Measurements from ENCODE around the gene DPF3.
"Not testable (repeated sequence)": the region's sequence is repeated elsewhere in the genome, so short reads cannot be mapped to it uniquely, and the experiment has no call there.

DPF3 gene

GRCh38 chr14:72774894-72775620 is 118.8 kb downstream of the DPF3 start:
- no peak for DNase-seq (ENCODE audit: low read depth in 2 of 2)

- no peak for DNase-seq (ENCODE audit: low read depth in 2 of 2)
Measured at GRCh38 chr14:72774141-72774540, 119.8 kb downstream of the DPF3 start.

- no peak for DNase-seq (ENCODE audit: low read depth in 2 of 2)
Measured at GRCh38 chr14:72771561-72771960, 122.3 kb downstream of the DPF3 start.

GRCh38 chr14:72766296-72766695 is 127.6 kb downstream of the DPF3 start:
- no peak for DNase-seq (ENCODE audit: low read depth in 2 of 2)

DNA sequence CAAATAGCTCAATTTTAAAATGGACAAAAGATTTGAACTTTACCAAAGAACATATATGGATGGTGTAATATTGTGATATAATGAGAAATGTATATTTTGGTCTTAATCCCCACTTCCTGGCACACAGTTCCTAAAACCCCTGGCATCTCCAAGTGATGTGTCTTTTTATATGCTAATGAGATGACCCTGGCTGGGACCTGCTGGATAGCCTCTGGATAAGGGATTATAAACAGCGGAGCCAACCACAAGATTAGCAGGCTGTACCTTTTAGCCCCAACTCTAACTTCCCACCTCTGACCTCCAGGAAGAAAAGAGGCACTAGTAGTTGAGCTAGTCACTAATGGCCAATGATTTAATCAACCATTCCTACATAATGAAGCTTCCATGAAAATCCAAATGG is 130.0 kb downstream of the DPF3 start:
- no peak for DNase-seq (ENCODE audit: low read depth in 2 of 2)

GRCh38 chr14:72759670-72760069 is 134.2 kb downstream of the DPF3 start:
- DNase-seq (ENCODE audit: low read depth in 2 of 2), result no peak

GRCh38 chr14:72758993-72759392 is 134.9 kb downstream of the DPF3 start:
- DNase-seq (ENCODE audit: low read depth in 2 of 2), result no peak

DNA sequence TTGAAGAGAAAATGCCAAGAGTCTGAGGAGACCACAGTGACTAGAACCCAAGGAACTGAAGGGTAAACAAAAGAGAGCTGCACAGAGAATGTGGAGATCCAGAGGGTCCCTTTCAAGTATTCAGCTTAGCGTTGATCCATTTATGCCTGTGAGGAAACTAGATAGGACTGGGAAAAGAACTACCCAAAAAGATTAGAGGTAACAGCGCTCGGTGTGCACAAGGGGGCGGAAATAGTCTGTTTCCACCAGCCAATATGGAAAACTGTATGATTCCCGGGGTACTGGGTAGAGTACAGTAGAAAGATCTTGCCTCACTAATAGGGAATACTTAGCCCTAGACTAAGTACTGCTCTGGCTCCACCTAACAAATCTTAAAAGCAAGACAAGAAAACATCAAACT is 135.5 kb downstream of the DPF3 start:
- DNase-seq (ENCODE audit: low read depth in 2 of 2), result no peak

DNA sequence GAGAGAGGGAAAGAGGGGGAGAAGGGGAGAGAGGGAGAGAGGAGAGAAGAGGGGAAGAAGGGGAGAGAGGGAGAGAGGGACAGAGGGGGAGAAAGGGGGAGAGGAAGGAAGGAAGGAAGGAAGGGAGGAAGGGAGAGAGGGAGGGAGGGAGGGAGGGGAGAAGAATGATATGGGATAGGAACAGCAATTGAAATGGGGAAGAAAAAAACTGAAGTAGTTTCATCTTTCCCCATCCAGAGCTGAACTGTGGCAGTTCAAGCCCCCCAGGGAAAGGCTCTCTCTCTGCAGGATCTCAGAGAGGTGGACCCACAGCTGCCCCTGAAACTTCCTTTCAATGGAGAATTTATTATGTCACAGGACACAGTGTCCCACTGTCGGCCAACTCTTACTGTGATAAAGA is 136.9 kb downstream of the DPF3 start:
- DNase-seq (ENCODE audit: low read depth in 2 of 2), result no peak

- DNase-seq (ENCODE audit: low read depth in 2 of 2), result no peak
Measured at GRCh38 chr14:72755766-72756165, 138.1 kb downstream of the DPF3 start.

GRCh38 chr14:72754949-72755348 is 139.0 kb downstream of the DPF3 start:
- DNase-seq (ENCODE audit: low read depth in 2 of 2), result no peak

- no peak for DNase-seq (ENCODE audit: low read depth in 2 of 2)
Measured at GRCh38 chr14:72753879-72754400, 140.0 kb downstream of the DPF3 start.

GRCh38 chr14:72753044-72753710 is 140.7 kb downstream of the DPF3 start:
- no peak for DNase-seq (ENCODE audit: low read depth in 2 of 2)

GRCh38 chr14:72752034-72752412 is 141.9 kb downstream of the DPF3 start:
- no peak for DNase-seq (ENCODE audit: low read depth in 2 of 2)

DNA sequence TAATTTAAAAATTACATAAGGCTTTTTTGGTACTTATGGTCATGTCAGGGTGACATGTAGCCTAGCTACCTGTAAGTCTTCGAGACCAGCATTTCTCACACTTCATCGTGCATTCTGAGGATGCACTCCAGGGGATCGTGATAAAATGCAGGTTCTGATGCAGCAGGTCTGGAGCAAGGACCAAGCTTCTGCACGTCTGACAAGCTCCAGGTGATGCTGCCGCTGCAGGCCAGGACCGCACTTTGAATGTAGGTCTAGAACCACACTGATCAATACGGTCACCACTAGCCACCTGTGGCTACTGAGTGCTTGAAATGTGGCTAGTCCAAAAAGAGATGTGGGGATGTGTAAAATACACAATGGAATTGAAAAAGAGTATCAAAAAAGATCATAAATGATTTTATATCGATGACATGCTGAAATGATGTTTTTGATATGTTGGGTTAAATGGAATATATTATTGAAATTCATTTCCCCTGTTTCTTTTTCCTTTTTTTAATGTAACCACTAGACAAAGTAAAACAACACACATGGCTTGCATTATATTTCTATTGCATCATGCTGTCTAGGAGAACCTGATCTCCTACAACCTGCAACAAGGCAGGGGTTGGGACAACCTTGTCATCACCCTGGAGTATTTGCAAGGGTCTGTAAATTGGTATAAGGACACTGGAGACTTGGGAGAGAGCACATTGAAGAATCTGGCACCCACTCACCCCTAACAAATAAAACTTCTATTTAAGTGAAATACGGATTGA is 142.4 kb downstream of the DPF3 start:
- DNase-seq (ENCODE audit: low read depth in 2 of 2), result no peak

DNA sequence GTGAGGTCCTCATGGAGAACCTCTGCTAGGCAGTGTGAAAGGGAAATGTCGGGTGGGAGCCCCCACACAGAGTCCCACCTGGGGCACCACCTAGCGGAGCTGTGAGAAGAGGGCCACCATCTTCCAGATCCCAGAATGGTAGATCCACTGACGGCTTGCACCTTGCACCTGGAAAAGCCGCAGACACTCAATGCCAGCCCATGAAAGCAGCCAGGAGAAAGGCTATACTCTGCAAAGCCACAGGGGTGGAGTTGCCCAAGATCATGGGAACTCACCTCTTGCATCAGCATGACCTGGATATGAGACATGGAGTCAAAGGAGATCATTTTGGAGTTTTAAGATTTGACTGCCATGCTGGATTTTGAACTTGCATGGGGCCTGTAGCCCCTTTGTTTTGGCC is 145.0 kb downstream of the DPF3 start:
- not testable (repeated sequence) for DNase-seq (ENCODE audit: low read depth in 2 of 2)

DNA sequence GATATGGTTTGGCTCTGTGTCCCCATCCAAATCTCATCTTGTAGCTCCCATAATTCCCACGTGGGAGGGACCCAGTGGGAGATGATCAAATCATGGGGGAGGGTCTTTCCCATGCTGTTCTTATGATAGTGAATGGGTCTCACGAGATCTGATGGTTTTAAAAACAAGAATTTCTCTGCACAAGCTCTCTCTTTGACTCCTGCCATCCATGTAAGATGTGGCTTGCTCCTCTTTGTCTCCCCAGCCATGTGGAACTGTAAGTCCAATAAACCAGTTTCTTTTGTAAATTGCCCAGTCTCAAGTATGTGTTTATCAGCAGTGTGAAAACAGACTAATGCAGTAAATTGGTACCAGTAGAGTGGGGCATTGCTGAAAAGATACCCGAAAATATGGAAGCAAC is 146.2 kb downstream of the DPF3 start:
- DNase-seq (ENCODE audit: low read depth in 2 of 2), result no peak

DNA sequence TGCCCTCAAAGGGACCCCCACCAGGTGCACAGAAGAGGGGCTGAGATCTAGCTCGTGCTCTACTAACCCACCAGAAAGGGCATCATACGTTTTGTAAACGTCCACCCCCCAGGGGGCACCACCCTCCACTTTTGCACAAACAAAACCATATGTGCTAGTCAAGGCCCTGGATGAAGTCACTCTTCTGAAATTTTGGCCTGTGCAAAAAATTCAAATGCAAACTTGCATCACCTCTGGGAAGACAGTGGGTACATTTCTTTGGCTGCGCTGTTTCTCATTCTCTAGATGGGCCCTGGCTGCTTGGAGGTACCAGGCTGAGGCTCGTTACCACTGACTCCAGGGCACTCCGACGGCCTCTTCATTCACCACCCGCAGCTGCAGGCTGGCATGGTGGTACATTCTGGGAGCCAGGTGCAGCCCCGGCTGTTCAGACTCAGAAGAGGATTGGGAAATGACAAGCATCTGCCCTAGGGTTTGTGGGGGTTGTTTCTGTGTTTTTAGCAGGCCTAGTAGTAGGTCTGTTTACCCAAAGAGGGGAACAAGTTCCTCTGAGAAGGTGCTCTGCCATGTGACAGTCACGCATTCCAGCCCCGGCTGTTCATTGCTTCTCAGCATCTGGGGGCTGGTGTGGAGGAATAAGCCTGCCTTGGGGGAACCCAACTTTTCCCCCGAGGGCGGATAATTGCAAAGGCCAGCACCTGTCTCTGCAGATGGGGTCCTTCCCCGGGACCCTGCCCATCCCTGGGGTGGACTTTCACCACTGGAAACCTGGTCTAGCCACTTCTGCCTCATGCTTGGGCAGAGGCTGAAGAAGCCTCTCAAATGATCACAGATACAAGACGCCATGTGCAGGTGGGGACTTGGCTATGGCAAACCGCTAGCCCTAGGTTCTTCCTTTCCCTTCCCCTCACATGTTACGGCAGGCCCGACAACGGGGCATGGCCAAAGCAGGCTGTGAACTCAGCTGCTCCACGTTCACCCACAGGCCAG is 147.6 kb downstream of the DPF3 start:
- no peak for DNase-seq (ENCODE audit: low read depth in 2 of 2)

DNA sequence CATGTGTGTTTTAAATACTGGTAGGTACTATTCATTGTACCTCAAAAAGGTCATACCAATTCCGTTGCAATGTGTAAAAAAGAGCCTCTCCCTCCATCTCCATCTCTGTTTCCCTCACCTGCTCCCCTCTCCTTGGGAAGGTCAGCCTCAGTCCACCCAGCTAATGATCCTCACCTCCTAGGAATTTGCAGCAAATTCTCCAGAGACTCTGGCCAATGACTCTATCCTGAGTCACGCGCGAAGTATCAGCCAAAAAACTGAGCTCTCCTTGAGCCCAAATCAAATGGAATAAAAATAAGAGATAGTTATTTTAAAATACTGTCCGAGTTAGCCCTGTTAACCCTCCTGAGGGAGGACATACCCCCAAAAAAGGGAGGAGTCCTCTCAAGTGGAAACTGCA is 148.4 kb downstream of the DPF3 start:
- no peak for DNase-seq (ENCODE audit: low read depth in 2 of 2)

DNA sequence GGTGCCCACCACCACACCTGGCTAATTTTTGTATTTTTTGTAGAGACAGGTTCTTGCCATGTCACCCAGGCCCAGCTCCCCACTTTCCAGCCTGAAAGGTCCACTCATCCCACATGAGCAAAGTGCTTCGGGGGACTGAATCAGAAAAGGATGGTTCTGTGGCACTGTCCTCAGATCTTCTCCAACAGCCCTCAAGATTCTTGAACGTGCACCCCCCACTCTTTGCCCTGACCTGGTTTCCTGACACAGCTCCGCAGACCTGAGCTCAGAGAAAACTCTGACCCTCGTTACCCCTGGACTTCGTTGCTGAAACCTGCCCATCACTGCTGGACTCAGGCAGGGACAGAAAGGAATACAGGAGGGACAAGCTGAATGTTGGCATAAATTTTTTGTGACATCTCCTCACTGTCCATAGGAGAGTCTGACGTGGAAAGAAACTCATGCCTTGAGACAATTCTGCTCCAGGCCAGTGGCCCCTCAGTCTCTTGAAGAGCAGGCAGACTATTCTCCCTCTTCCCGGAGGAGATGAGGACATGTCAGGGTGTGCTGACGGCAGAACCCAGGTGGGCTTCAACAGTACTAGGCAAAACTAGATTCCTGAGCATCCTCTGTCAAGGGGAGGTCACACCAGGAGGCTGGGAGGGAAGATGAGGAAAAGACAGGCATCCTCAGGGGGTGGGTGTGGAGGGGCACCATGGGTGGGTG is 149.3 kb downstream of the DPF3 start:
- DNase-seq (ENCODE audit: low read depth in 2 of 2), result no peak

GRCh38 chr14:72743626-72744025 is 150.3 kb downstream of the DPF3 start:
- no peak for DNase-seq (ENCODE audit: low read depth in 2 of 2)

All from stimulated activated CD8-positive, alpha-beta memory T cell treated with anti-CD3 and anti-CD28 coated beads, Interleukin-7, amount 100 ng/mL, for 4 hours (primary cell).